DMS 273 (cell line): ENCODE data around the gene PLEKHG3.
A peak's percentile ranks its signal among the peaks of the same experiment; 100 is the strongest.
"Not testable (repeated sequence)": the region's sequence is repeated elsewhere in the genome, so short reads cannot be mapped to it uniquely, and the experiment has no call there.

Experiments used
- DNase-seq: peaks from one replicate; lab custom pipeline; 2025; ENCODE audit not compliant: unreplicated experiment; lab: John Stamatoyannopoulos, UW

The PLEKHG3 gene

DNA sequence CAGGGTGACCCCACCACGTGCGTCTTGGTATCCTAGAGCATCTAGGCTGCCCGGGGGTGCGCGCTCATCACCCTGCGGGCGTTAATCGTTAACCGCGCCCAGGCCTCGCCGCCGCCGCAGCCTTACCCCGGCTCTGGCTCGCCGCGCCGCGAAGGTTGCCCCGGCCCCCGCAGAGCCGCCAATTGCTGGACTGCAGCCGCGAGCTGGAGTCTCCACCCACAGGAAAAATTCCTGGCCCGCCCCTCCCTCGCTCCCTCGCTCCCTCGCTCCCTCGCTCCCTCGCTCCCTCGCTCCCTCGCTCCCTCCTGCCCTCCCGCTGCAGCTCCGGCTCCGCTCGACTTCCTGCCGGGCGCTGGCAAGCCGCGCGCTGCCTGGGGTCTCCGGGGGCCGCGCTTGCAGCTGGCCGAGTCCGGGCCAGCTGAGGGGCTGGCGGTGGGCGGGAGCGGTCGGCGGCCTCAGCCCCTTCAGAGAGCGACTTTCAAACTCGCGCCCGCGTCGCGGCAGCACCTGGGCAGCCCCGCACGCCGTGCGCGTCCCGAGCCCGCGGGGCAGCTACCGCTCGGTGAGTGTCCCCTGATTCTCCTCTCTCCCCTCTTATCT is at the start of gene PLEKHG3:
Gene PLEKHG3, plus strand, starts transcription at position 282 of the 600 bp plus-strand sequence. CDS start 23,208 bp downstream, outside the sequence.
- DNase-seq: peak; percentile 89

DNA sequence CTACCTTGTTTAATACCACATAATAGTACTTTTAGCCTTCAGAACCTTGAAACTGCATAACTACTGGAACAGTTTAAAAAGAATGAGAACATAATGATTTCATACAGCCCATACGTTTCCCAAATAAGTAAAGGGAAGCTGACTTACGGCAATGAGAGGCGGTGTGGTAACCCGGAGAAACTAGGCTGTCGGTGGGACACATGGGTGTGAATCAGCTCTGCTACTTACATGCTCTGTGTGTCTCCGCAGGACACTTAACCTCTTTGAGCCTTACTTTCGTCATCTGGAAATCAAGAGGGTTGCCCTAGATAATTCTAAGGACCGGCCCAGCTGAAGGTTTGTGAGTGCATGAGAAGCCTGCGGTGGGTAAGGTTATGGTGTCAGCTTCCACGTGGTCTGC is 49.3 kb upstream of the PLEKHG3 start:
- DNase-seq: no peak

DNA sequence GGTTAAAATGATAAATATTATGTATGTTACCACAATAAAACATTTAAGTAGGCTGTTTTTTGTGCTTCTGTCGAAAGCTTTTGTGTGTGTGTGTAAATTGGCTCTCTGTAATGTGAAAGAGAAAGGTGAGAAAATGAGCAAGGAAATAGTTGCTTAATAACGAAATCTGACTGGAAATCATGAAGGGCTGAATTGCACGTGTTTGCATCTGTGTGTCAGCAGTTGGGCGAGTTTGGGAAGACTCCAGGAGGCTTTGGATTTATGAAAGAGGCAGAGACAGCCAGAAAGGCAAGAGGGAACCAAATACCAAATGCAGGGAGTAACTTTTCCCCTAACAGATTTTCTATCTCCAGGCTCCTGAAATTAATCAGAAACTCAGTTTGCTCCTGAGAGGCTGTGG is 47.2 kb upstream of the PLEKHG3 start:
- peak; percentile 22 for DNase-seq

DNA sequence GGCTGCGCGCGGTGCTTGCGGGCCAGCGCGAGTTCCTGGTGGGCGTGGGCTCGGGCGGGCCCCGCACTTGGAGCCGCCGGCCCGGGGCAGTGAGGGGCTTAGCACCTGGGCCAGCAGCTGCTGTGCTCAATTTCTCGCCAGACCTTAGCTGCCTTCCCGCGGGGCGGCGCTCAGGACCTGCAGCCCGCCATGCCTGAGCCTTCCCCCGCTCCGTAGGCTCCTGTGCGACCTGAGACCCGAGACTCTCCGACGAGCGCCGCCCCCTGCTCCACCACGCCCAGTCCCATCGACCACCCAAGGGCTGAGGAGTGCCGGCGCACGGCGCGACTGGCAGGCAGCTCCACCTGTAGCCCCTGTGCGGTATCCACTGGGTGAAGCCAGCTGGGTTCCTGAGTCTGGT is 46.0 kb upstream of the PLEKHG3 start:
- no peak for DNase-seq

DNA sequence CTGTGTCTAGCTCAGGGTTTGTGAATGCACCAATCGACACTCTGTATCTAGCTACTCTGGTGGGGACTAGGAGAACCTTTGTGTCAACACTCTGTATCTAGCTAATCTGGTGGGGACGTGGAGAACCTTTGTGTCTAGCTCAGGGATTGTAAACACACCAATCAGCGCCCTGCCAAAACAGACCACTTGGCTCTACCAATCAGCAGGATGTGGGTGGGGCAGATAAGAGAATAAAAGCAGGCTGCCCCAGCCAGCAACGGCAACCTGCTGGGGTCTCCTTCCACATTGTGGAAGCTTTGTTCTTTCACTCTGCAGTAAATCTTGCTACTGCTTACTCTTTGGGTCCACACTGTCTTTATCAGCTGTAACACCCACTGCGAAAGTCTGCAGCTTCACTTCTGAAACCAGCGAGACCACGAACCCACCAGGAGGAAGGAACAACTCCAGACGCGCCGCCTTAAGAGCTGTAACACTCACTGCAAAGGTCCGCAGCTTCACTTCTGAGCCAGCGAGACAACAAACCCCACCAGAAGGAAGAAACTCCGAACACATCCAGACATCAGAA is 45.4 kb upstream of the PLEKHG3 start:
- not testable (repeated sequence) for DNase-seq

DNA sequence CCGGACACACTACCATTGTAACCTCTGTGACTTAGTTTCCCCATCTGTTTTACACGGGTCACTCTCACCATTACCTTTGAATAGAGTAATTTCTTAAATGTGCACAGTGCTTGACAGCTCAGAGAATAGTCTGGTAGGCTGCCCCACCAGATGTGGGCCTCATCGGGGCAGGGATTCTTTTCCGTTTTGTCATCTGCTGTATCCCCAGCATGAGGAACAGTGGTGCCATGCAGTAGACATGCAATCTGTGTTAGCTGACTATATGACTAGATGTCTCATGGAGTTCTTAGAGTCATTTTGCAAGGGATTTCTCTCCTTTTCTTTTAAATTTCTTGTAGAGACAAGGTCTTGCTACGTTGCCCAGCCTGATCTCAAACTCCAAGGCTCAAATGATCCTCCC is 44.9 kb upstream of the PLEKHG3 start:
- DNase-seq: no peak

DNA sequence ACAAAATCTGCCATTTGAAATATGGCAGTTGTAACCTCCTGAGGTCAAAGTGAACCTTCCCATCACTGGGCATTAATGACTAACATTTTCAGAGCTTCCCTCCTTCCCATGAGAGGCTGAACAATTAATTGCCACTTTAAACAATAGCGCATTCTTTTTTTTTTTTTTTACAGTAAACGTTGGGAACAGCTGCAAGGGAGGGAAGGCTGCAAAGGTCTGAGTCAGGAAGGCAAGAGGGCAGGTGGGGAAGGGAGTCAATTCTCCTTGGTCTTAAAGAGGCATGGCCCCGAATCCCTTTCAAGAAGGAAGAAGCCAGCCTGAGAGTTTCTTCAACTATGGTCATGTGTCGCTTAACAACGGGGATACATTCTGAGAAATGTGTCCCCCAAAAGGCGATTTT is 41.0 kb upstream of the PLEKHG3 start:
- no peak for DNase-seq

DNA sequence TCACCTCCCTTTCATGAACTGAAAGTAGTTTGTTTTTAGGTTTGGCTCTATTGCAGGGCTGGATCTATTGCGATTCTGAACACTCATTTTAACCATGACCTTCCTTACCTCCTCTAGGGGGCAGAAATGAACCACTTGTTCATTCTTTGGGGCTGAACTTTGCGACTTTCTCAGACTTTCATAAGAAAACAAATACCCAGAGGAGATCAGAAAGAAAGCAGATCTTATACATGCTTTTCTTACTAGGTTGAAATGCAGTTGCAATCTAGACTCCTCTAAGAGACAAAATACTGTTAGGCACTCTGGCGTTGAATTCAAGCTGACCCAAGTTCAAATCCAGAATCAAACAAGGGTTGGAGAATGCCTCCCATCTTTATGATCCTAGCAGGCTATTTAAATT is 32.6 kb upstream of the PLEKHG3 start:
- DNase-seq: peak; percentile 76

DNA sequence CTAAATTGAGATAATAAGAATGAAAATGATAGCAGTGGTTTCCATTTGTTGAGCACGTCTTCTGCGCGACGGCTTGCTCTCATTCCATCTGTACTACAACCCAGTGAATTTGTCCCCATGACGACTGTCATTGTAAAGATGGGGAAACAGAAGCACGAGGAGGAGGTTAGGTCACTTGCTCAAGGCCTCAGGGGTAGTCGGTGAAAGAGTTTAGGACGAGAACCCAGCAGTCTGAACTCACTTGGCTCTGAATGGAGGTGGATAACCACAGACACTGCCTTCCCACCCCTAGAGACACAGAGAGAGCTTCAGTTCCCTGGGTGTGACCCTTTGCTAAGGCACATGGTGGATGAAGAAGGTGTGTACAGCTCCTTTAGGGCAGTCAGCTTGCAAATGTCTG is 30.9 kb upstream of the PLEKHG3 start:
- DNase-seq: no peak

DNA sequence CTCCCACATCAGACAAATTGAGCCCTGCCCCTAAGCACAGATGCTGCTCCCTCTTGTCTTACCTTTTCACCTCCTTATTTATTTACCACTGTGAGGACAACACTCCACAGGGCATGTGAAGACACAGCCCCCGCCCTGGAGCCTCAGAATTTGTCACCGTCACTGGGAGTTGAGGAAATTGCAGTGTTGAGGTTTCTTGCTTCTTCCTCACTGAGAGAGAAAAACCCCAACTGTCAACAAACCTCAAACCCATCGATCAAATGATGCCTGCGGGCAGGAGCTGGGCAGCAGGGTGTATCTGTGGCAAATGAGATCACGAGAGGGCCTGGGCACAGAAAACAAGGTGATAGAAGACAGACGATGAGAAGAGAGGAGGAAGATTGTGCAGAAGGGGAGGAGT is 30.5 kb upstream of the PLEKHG3 start:
- DNase-seq: no peak

DNA sequence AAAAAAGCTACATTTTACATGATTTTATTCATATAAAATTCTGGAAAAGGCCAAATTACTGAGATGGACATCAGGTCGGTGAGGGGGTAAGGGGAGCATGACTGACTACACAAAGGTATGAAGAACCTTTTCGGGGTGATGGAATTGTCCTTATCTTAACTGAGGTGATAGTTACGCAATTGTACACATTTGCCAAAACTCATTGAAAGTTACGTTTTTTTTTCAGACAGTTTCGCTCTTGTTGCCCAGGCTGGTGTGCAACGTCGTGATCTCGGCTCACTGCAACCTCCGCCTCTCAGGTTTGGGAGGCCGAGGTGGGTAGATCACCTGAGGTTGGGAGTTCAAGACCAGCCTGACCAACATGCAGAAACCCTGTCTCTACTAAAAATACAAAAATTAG is 29.4 kb upstream of the PLEKHG3 start:
- DNase-seq: no peak

DNA sequence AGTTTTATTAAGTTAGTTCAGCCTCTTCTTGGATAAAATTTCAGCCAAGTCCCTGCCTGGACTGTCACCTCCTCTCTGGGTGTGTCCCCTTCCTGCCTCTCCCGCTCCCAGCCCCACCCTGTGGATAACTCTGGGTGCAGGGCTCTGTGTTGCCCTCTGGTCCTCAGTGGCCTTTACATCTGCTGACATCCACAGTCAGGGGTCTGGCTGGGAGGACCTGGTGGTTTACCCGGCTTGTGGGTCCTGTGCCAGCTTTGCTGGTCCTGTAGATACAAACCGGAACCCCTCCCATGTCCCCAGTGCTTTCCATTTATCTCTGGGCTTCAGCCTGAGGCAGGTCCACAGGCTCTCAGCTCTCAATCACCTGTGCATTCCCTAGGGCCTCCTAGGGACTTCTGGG is 28.9 kb upstream of the PLEKHG3 start:
- no peak for DNase-seq

DNA sequence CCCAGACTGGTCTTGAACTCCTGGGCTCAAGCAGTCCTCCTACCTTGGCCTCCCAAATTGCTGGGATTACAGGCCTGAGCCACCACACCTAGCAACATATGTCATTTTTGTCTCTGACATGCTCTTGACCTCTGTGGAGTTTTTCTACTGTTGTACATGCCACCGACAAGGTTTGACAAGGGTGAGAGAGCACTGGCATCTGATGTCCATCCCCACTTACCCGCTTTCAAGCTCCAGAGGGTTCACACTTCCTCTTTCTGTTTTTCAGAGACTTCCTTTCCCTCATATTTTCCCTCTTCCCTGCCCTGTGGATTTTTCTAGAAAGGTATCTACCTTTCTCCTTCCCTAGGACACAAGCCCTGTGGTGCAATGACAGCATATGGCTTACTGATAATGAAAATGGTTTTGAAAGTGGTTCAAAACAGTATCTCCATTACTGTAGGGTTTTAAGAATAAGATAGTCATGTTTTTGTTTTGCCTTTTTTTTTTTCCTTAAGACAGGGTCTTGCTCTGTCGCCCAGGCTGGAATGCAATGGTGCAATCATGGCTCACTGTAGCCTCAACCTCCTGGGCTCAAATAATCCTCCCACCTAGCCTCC is 27.7 kb upstream of the PLEKHG3 start:
- no peak for DNase-seq

DNA sequence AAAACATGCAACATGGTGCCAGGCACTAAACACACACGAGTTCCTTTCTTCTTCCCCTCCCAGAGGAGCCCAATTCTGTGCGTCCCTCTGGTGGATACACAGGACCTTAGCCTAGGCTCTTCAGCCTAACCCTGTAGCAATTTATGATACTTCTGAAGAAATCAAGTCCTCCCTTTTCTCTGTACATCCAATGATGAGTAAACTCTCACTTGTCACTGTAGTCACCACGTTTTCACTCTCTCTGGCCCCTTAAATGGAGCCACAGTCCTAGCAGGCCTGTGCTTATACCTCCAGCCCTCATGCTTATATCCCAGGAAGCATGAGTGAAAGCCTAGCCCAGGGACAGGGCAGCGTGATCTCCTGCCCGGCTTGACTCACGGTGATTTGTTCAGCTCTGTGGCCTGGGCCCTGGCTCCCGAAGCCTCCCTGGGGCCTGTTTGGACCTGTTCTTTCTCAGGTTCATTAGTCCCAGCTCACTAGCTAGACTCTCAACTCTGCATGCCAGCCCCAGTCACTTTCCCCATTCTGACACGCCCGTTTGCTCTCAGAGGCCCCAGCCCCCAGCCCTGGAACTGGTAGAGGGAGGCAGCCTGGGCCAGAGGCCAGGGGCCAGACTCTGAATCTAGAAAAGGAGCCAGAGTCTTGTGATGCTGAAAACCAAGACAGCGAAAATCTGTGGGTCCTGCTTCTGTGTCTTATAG is 24.1 kb upstream of the PLEKHG3 start:
- DNase-seq: peak; percentile 38

DNA sequence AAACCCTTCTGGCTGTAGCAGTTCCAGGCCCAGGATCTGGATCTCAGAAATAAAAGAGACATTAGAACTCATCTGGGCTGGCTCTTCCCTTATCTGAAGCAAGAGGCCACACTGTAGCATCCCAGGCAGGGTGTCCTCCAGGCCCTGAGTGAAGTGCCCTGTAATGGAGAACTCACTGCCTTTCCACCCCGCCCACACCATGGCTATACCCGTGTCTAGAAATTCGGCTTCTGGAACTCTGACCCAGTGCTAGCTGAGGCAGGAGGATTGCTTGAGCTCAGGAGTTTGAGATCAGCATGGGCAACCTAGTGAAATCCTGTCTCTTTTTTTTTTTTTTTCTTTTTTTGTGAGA is 23.5 kb upstream of the PLEKHG3 start:
- DNase-seq: no peak

DNA sequence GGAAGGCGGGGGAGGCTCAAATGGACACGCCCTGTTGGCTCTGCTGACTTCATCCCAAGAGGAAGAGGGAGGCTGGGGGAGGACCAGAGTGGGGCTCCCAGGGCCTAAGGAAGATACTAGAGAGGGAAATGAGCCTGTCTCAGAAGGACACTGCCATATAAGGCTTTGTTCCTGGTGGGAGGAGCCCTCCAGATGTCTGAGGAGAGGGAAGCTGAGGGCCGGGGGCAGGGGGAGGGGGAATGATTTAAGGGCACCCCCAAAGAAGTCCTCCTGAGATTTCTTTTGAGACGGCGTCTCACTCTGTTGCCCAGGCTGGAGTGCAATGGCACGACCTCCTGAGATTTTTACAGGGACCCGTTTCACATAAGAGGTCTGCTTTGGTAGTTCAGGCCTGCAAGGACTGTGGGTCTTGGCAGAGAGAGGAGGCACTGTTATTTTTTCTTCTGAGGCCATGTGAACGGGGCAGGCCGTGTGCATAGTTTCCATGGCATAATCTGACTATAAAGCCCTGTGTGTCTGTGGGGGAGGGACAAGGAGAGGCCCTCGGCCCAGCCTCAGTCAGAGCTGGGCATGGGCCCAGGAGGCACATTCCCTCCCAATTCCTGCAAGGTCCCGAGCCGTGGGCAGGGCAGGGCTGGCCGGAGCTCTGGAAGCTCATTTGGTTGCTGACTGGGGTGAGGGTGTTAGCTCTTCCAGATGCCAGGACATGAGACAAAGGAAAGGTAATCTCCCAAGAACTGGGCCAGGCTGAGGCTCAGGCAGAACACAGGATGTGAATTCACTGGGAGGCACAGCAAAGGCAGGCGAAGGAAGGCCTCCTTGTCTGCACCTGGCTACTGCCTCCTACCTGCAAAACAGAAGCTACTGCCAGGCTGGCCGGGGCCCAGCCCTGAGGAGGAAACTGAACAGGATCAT is 22.2 kb upstream of the PLEKHG3 start:
- DNase-seq: peak; percentile 38

DNA sequence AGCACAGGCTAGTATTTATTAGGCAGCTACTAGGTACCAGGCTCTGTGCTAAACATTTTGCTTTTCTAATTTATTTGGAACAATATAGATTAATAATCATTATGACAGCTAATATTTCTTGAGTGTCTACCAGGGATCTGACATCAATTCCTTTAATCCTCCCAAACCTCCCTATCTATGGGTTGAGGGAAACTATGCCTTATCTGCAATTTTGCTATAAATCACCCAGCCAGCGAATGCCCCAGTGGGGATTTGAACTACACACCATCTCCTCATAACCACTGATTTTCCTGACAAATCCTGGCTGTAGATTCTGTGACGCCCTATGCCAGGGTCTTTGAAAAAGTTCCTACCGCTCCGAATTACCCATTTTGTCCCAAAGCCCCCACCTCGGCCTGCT is 21.4 kb upstream of the PLEKHG3 start:
- no peak for DNase-seq

DNA sequence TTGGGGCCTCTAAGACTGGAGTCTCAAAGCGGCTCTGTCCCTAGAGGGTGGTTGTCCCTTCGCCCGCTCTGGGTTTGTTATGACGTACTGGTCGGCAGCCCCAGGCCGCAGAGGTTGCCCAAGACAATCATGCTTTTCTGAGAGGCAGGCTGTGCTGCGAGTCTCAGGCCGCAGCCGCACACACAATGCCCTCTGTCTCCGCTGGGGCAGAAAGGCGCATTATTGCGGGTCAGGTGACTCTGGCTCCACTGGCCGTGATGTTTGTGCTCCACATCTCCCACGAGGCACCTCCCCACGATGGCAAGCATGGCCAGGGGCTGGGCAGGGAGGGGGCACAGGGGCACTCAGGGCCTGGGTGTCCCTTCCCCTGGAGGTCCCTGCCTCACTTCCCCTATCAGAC is 21.0 kb upstream of the PLEKHG3 start:
- DNase-seq: no peak

DNA sequence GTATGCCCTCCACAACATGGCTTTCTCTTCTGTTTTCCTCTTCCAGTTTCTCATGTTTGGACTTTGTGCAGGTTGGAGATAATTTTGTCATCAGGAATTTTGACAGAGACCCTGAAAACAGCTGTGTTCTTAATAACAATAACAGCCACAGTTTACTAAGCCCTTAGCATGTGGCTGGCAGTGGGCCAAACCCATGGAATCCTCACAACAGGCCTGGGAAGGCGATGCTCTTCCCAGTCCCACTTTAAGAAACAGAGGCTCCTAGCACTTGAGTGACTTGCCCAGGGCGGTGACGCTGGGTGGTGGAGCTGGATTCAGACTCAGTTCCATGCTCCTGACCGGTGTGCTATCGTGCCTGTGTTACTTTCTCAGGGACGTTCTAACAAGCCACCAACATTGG is 20.1 kb upstream of the PLEKHG3 start:
- peak; percentile 41 for DNase-seq

DNA sequence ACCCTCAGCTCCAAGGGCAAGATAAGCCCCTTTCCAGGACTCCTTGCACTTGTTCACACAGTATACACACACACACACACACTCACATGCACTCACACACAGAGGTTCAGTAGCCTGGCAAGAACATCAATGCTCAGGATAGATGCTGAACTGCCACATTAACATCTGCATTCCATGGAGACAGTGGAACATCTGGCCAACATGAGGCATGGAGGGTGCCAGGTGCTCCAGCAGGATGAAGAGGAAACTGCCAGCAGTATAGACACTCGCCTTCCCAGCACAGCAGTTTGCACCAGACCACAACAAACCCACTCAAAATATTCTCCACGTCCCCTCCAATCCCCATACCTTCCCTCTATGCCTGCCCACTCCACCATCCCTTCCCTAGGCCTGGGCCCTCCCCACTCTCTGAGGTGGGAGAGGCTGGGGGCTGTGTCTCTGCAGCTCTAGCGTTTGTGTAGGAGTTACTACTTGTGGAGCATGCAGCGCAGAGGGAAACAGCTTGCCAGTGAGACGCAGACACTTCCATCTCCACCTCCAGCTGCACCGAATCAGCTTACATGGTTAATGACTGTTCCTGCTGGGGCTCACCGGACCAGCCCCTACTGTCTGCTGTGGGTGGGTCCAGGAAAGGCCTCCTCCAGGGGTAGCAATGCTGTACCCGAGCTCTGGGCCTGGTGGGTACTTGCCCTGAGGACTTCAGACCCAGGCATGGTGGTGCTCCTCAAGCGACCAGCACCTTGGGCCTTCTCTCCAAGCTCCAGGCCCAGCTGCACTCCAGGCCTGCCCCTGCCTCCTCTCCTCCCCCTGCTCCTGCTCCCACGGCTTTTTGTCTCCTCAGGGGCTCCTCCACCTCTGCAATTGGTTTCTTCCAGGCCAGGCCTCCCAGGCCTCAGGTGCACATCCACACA is 18.6 kb upstream of the PLEKHG3 start:
- peak; percentile 71 for DNase-seq
